Neuron (in vitro differentiated cells): ENCODE results near the gene PRKCE.

ENCODE experiments used
- H2AFZ ChIP-seq: one replicate; pipeline ENCODE4 v1.6.1; 2013; ENCODE audit warnings: low read depth, mild to moderate bottlenecking, inconsistent platforms, low read length, moderate library complexity
- H3K27me3 ChIP-seq: one replicate; pipeline ENCODE4 v1.6.1; 2013; ENCODE audit warnings: low read length; ENCODE audit not compliant: insufficient read depth
- H3K36me3 ChIP-seq: one replicate; pipeline ENCODE4 v1.6.1; 2013; ENCODE audit warnings: low read length; ENCODE audit not compliant: insufficient read depth
- H3K4me1 ChIP-seq: one replicate; pipeline ENCODE4 v1.6.1; 2013; ENCODE audit warnings: low read length; ENCODE audit not compliant: insufficient read depth
- H3K4me3 ChIP-seq: 2 replicates; pipeline ENCODE4 v1.5.1; 2013; ENCODE audit warnings: mild to moderate bottlenecking, low read length, moderate library complexity
- H3K9me3 ChIP-seq: one replicate; pipeline ENCODE4 v1.6.1; 2013; ENCODE audit warnings: low read length

The PRKCE gene

GRCh38 chr2:46148369-46148736 lies 496.9 kb downstream of the PRKCE start:
- H3K27me3 ChIP-seq: no peaks in the 10 kb centered on the region
- H3K36me3 ChIP-seq: no peaks in the 10 kb centered on the region
- no peaks in the 10 kb centered on the region for H3K4me1 ChIP-seq
- no peak overlapping the region for H3K4me3 ChIP-seq
- H2AFZ ChIP-seq: no peak overlapping the region
- H3K9me3 ChIP-seq: no peaks in the 10 kb centered on the region

GRCh38 chr2:46150445-46150955 lies 499.0 kb downstream of the PRKCE start:
- no peaks in the 10 kb centered on the region for H3K36me3 ChIP-seq
- H3K27me3 ChIP-seq: no peaks in the 10 kb centered on the region
- H3K4me1 ChIP-seq: no peaks in the 10 kb centered on the region
- no peak overlapping the region for H3K4me3 ChIP-seq
- H3K9me3 ChIP-seq: no peaks in the 10 kb centered on the region
- no peak overlapping the region for H2AFZ ChIP-seq

GRCh38 chr2:46151577-46151976 lies 500.1 kb downstream of the PRKCE start:
- Histone ChIP-seq H3K4me3 (no peak overlapping the region), H3K36me3 (no peaks in the 10 kb centered on the region), H3K27me3 (no peaks in the 10 kb centered on the region), H3K4me1 (no peaks in the 10 kb centered on the region), H3K9me3 (no peaks in the 10 kb centered on the region), H2AFZ (no peak overlapping the region)

GRCh38 chr2:46153996-46154753 lies 502.7 kb downstream of the PRKCE start:
- Histone ChIP-seq H3K4me1 (no peaks in the 10 kb centered on the region), H3K36me3 (no peaks in the 10 kb centered on the region), H3K9me3 (no peaks in the 10 kb centered on the region), H2AFZ (no peak overlapping the region), H3K4me3 (no peak overlapping the region), H3K27me3 (no peaks in the 10 kb centered on the region)

GRCh38 chr2:46157072-46157965 lies 505.8 kb downstream of the PRKCE start:
- Histone ChIP-seq H2AFZ (no peak overlapping the region), H3K4me1 (no peaks in the 10 kb centered on the region), H3K36me3 (no peaks in the 10 kb centered on the region), H3K9me3 (no peaks in the 10 kb centered on the region), H3K4me3 (no peak overlapping the region), H3K27me3 (no peaks in the 10 kb centered on the region)

- Histone ChIP-seq H3K9me3 (no peaks in the 10 kb centered on the region), H3K36me3 (no peaks in the 10 kb centered on the region), H3K4me3 (no peak overlapping the region), H3K27me3 (no peaks in the 10 kb centered on the region), H2AFZ (no peak overlapping the region), H3K4me1 (no peaks in the 10 kb centered on the region)
Measured at GRCh38 chr2:46157966-46158310, 506.5 kb downstream of the PRKCE start.

- Histone ChIP-seq H3K4me1 (no peaks in the 10 kb centered on the region), H3K9me3 (no peaks in the 10 kb centered on the region), H3K4me3 (no peak overlapping the region), H3K36me3 (no peaks in the 10 kb centered on the region), H2AFZ (no peak overlapping the region), H3K27me3 (no peaks in the 10 kb centered on the region)
Measured at GRCh38 chr2:46158661-46159060, 507.2 kb downstream of the PRKCE start.

- Histone ChIP-seq H3K36me3 (no peaks in the 10 kb centered on the region), H3K27me3 (no peaks in the 10 kb centered on the region), H2AFZ (no peak overlapping the region), H3K9me3 (no peaks in the 10 kb centered on the region), H3K4me3 (no peak overlapping the region), H3K4me1 (peaks cover 12% of the 10 kb centered on the region)
Measured at GRCh38 chr2:46160326-46160725, 508.9 kb downstream of the PRKCE start.

- Histone ChIP-seq H3K4me3 (no peak overlapping the region), H2AFZ (no peak overlapping the region), H3K9me3 (no peaks in the 10 kb centered on the region), H3K4me1 (peaks cover 16% of the 10 kb centered on the region), H3K36me3 (no peaks in the 10 kb centered on the region), H3K27me3 (no peaks in the 10 kb centered on the region)
Measured at GRCh38 chr2:46161315-46161714, 509.8 kb downstream of the PRKCE start.

- Histone ChIP-seq H3K4me1 (peaks cover 16% of the 10 kb centered on the region), H2AFZ (no peak overlapping the region), H3K27me3 (no peaks in the 10 kb centered on the region), H3K9me3 (no peaks in the 10 kb centered on the region), H3K4me3 (no peak overlapping the region), H3K36me3 (no peaks in the 10 kb centered on the region)
Measured at GRCh38 chr2:46161911-46162310, 510.4 kb downstream of the PRKCE start.

GRCh38 chr2:46162329-46163097 lies 511.0 kb downstream of the PRKCE start:
- H3K9me3 ChIP-seq: no peaks in the 10 kb centered on the region
- no peak overlapping the region for H2AFZ ChIP-seq
- peaks cover 16% of the 10 kb centered on the region for H3K4me1 ChIP-seq
- H3K27me3 ChIP-seq: no peaks in the 10 kb centered on the region
- no peak overlapping the region for H3K4me3 ChIP-seq
- H3K36me3 ChIP-seq: no peaks in the 10 kb centered on the region

- Histone ChIP-seq H3K27me3 (no peaks in the 10 kb centered on the region), H3K9me3 (no peaks in the 10 kb centered on the region), H3K4me3 (no peak overlapping the region), H2AFZ (no peak overlapping the region), H3K36me3 (no peaks in the 10 kb centered on the region), H3K4me1 (peaks cover 16% of the 10 kb centered on the region)
Measured at GRCh38 chr2:46163098-46163430, 511.6 kb downstream of the PRKCE start.
